Measurements from ENCODE around the gene BIVM.

The BIVM gene

DNA sequence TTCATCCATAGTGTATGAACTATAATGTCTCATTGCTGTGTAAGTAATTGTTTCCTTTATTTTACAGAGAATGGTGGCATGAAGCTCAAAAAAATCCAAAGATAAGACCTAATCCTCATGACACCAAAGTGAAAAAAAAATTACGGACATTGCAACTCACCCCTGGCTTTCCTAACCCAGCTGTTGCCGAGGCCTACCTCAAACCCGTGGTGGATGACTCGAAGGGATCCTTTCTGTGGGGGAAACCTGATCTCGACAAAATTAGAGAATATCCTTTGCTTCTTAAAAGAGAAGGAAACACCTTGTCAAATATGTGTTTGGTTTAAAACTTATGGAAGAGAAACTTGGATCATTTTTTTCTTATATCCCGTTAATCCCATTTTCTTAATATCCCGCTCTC is 73.2 kb downstream of the BIVM start:
- TF ChIP-seq, protein P1, sequence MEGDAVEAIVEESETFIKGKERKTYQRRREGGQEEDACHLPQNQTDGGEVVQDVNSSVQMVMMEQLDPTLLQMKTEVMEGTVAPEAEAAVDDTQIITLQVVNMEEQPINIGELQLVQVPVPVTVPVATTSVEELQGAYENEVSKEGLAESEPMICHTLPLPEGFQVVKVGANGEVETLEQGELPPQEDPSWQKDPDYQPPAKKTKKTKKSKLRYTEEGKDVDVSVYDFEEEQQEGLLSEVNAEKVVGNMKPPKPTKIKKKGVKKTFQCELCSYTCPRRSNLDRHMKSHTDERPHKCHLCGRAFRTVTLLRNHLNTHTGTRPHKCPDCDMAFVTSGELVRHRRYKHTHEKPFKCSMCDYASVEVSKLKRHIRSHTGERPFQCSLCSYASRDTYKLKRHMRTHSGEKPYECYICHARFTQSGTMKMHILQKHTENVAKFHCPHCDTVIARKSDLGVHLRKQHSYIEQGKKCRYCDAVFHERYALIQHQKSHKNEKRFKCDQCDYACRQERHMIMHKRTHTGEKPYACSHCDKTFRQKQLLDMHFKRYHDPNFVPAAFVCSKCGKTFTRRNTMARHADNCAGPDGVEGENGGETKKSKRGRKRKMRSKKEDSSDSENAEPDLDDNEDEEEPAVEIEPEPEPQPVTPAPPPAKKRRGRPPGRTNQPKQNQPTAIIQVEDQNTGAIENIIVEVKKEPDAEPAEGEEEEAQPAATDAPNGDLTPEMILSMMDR (IDR thresholded peaks at IDR 0.05; ENCODE audit: unreplicated experiment in 3 of 3) = no peak
- no peaks in the 10 kb centered on the region for H3K9me3 Mint-ChIP-seq

DNA sequence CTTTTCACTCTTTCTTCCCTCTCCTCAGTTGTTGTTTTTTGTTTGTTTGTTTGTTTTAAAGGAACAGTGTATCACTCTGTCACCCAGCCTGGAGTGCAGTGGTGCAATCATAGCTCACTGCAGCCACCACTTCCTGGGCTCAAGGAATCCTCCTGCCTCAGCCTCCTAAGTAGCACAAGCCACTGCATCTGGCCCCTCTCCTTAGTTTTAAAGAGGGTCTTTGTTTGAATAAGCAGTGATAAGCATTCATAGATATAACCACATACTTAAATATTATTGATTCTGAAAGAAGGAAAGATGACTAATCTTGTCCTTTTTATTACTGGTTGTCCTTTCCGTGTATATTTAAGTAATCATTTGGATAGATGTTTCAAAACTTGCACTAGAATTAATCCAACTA is 73.6 kb downstream of the BIVM start:
- no peak overlapping the region for H3K27ac Mint-ChIP-seq

More for the DNA sequence above, 73.2 kb downstream of the BIVM start:
- Mint-ChIP-seq H3K27ac (no peak overlapping the region), H3K36me3 (ENCODE audit: low read depth) (peaks cover 67% of the 10 kb centered on the region), H3K4me3 (no peak overlapping the region), H3K4me1 (peaks cover 5% of the 10 kb centered on the region), H3K27me3 (ENCODE audit: low read depth) (no peaks in the 10 kb centered on the region)

DNA sequence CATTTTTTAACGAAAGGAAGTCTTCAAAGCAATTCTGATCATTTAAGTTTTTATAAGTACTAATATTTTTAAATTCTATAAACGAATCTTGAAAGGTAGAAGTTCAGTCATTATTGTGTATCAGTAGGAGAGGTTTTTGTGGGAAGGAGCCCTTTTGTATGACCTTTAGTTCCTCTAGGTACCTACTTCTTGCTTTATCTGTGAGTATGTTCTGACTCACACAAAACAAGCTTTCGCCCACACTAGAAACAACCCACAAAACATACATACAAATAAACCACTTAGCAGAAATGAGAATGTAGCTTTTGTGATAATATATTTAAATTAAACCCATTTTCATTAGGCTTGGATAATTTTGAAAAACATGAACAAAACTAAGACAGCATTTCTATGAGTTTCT is 74.7 kb downstream of the BIVM start:
- no peak overlapping the region for H3K4me3 Mint-ChIP-seq
- H3K36me3 Mint-ChIP-seq (ENCODE audit: low read depth) = peaks cover 62% of the 10 kb centered on the region
- H3K27me3 Mint-ChIP-seq (ENCODE audit: low read depth) = no peaks in the 10 kb centered on the region
- no peak overlapping the region for H3K27ac Mint-ChIP-seq
- peaks cover 10% of the 10 kb centered on the region for H3K4me1 Mint-ChIP-seq
- H3K9me3 Mint-ChIP-seq = no peaks in the 10 kb centered on the region
- TF ChIP-seq, protein P1 (IDR thresholded peaks at IDR 0.05; ENCODE audit: unreplicated experiment in 3 of 3) = no peak

More for the DNA sequence above, 73.6 kb downstream of the BIVM start:
- no peaks in the 10 kb centered on the region for H3K9me3 Mint-ChIP-seq
- H3K4me1 Mint-ChIP-seq = peaks cover 5% of the 10 kb centered on the region
- TF ChIP-seq, protein P1 (IDR thresholded peaks at IDR 0.05; ENCODE audit: unreplicated experiment in 3 of 3) = no peak
- peaks cover 67% of the 10 kb centered on the region for H3K36me3 Mint-ChIP-seq (ENCODE audit: low read depth)
- no peak overlapping the region for H3K4me3 Mint-ChIP-seq
- no peaks in the 10 kb centered on the region for H3K27me3 Mint-ChIP-seq (ENCODE audit: low read depth)

DNA sequence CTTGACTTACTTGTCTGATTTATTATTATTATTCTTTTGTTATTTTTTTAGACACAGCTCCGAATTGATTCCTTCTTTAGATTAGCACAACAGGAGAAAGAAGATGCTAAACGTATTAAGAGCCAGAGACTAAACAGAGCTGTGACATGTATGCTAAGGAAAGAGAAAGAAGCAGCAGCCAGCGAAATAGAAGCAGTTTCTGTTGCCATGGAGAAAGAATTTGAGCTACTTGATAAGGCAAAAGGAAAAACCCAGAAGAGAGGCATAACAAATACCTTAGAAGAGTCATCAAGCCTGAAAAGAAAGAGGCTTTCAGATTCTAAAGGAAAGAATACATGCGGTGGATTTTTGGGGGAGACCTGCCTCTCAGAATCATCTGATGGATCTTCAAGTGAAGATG is 76.3 kb downstream of the BIVM start:
- Mint-ChIP-seq H3K4me1 (peaks cover 18% of the 10 kb centered on the region), H3K27ac (no peak overlapping the region), H3K4me3 (no peak overlapping the region), H3K9me3 (no peaks in the 10 kb centered on the region), H3K36me3 (ENCODE audit: low read depth) (peaks cover 58% of the 10 kb centered on the region), H3K27me3 (ENCODE audit: low read depth) (no peaks in the 10 kb centered on the region)
- TF ChIP-seq, protein P1 (IDR thresholded peaks at IDR 0.05; ENCODE audit: unreplicated experiment in 3 of 3) = no peak

DNA sequence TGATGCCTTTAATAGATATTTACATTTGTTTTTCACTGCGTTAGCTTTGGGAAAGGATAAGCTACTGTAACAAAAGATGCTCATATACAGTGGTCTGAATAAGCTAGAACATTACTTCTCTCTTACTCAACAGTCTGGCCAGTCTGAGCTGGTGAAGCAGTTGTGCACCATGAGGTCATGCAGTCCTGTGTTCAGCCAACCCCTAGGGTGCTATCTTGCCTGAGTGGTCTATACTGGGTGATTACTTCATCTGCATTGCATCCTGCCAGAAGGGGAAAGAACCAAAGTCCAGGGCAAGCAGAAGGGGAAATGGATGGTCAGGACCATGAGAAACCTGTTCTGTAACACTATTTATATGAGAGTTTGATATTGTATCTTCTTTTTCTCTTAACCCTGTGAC is 78.4 kb downstream of the BIVM start:
- no peak overlapping the region for H3K27ac Mint-ChIP-seq
- H3K27me3 Mint-ChIP-seq (ENCODE audit: low read depth) = no peaks in the 10 kb centered on the region
- H3K4me3 Mint-ChIP-seq = no peak overlapping the region
- H3K4me1 Mint-ChIP-seq = peaks cover 13% of the 10 kb centered on the region
- peaks cover 44% of the 10 kb centered on the region for H3K36me3 Mint-ChIP-seq (ENCODE audit: low read depth)
- TF ChIP-seq, protein P1 (IDR thresholded peaks at IDR 0.05; ENCODE audit: unreplicated experiment in 3 of 3) = no peak
- no peaks in the 10 kb centered on the region for H3K9me3 Mint-ChIP-seq

DNA sequence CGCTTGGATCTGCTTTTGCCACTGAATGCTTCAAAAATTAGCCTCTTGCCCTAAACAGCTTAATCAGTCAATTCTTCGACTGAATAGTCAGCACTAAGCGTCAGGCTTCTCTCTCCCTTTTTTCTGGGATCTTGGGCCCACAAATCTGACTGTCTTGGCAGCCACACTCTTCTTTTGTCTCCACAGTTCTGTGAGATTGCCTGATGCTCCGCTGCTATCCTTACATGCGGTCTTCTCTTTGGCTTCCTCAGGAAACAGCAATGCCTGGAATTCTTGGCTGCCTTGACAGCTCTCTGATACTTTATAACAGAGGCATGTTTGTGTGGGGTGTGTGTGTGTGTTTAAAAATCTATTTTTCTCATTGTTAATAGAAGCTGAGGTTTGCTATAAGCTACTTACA is 79.6 kb downstream of the BIVM start:
- H3K4me3 Mint-ChIP-seq = no peak overlapping the region
- TF ChIP-seq, protein P1 (IDR thresholded peaks at IDR 0.05; ENCODE audit: unreplicated experiment in 3 of 3) = no peak
- peak overlapping the region in 2 of 3 experiments; percentile 45 to 51 for H3K27ac Mint-ChIP-seq
- H3K27me3 Mint-ChIP-seq (ENCODE audit: low read depth) = no peaks in the 10 kb centered on the region
- H3K36me3 Mint-ChIP-seq (ENCODE audit: low read depth) = peaks cover 37% of the 10 kb centered on the region
- peaks cover 13% of the 10 kb centered on the region for H3K4me1 Mint-ChIP-seq
- H3K9me3 Mint-ChIP-seq = no peaks in the 10 kb centered on the region

Data from nephron (organoid).